Measurements from ENCODE around the gene OR6K2.

Gene OR6K2

GRCh38 chr1:158679289-158679688 is 21.2 kb downstream of the OR6K2 start:
- Histone ChIP-seq H3K27ac (ENCODE audit: extremely low read depth, low read depth, low read length) (no peak overlapping the region), H3K9me3 (ENCODE audit: control insufficient read depth, insufficient read depth, low read depth, low read length) (no peaks in the 10 kb centered on the region), H3K36me3 (ENCODE audit: control insufficient read depth in 2 of 2, insufficient read depth in 1 of 2, low read length in 2 of 2) (no peaks in the 10 kb centered on the region), H3K4me3 (ENCODE audit: low read depth, low read length) (no peak overlapping the region), H3K4me1 (ENCODE audit: control insufficient read depth, insufficient read depth, low read length) (no peaks in the 10 kb centered on the region)
- ChIA-PET POLR2A (no interaction called here), CTCF (no interaction called here)
- no peak for TF ChIP-seq GLIS1 (tag by site-specific recombination; IDR thresholded peaks at IDR 0.05)
- no peak for TF ChIP-seq ZBTB21 (tag by site-specific recombination; IDR thresholded peaks at IDR 0.05)
- TF ChIP-seq ZNF518A (tag by site-specific recombination; conservative IDR thresholded peaks at IDR 0.05; ENCODE audit: low read depth), result no peak
- no peak for TF ChIP-seq HOXD13 (CRISPR knock-in tag; IDR thresholded peaks at IDR 0.05; ENCODE audit: borderline replicate concordance)
- no peak for TF ChIP-seq ZNF362 (tag by site-specific recombination; IDR thresholded peaks at IDR 0.05)
- no peak for TF ChIP-seq PRDM10 (tag by site-specific recombination; IDR thresholded peaks at IDR 0.05)
- no peak for TF ChIP-seq ZNF274 (IDR thresholded peaks at IDR 0.05; ENCODE audit: low read length)
- no peak for TF ChIP-seq ZNF274 (tag by site-specific recombination; IDR thresholded peaks at IDR 0.05; ENCODE audit: borderline replicate concordance)
- TF ChIP-seq PATZ1 (tag by site-specific recombination; IDR thresholded peaks at IDR 0.05), result no peak
- TF ChIP-seq ZBTB7A (tag by site-specific recombination; IDR thresholded peaks at IDR 0.05; ENCODE audit: low read depth), result no peak
- no peak for TF ChIP-seq ZNF221 (tag by site-specific recombination; IDR thresholded peaks at IDR 0.05; ENCODE audit: borderline replicate concordance)
- TF ChIP-seq BCL11A (tag by site-specific recombination; IDR thresholded peaks at IDR 0.05; ENCODE audit: low read depth), result no peak
- TF ChIP-seq PRDM1 (tag by site-specific recombination; IDR thresholded peaks at IDR 0.05), result no peak
- no peak for TF ChIP-seq ZNF596 (tag by site-specific recombination; IDR thresholded peaks at IDR 0.05)
- TF ChIP-seq KLF7 (tag by site-specific recombination; IDR thresholded peaks at IDR 0.05; ENCODE audit: borderline replicate concordance), result no peak
- no peak for TF ChIP-seq ZNF2 (tag by site-specific recombination; IDR thresholded peaks at IDR 0.05)
